SU-DHL-6 (cell line): ENCODE results near the gene TTC38.

Source experiments
- H2AFZ ChIP-seq: fragments of 200-600 bp; sonication (generic); 2 replicates; pipeline ENCODE4 v1.6.1; 2014; ENCODE audit warnings: low read depth, mild to moderate bottlenecking, moderate library complexity, mixed read lengths, antibody characterized with exemption, low read length; ENCODE audit not compliant: severe bottlenecking
- H3F3A ChIP-seq: fragments of 200-600 bp; shearing (Covaris generic); 2 replicates; pipeline ENCODE4 v1.6.0; 2016; ENCODE audit warnings: antibody characterized with exemption, mild to moderate bottlenecking; ENCODE audit not compliant: insufficient read depth
- H3K27ac ChIP-seq: fragments of 200-600 bp; sonication (generic); 2 replicates; pipeline ENCODE4 v1.5.1; 2016; ENCODE audit warnings: low read depth, mild to moderate bottlenecking, low read length, moderate library complexity, mixed read lengths
- H3K27me3 ChIP-seq: fragments of 200-600 bp; sonication (generic), shearing (Covaris generic); 2 replicates; pipeline ENCODE4 v1.6.0; 2014; ENCODE audit warnings: mild to moderate bottlenecking, low read length
- H3K36me3 ChIP-seq: fragments of 200-600 bp; sonication (generic); 2 replicates; pipeline ENCODE4 v1.6.1; 2014; ENCODE audit warnings: mild to moderate bottlenecking, low read length, mixed read lengths
- H3K4me2 ChIP-seq: fragments of 300-600, 200-600 bp; shearing (Covaris generic), sonication (generic); 2 replicates; pipeline ENCODE4 v1.6.0; 2014; ENCODE audit warnings: low read length, low read depth, mild to moderate bottlenecking; ENCODE audit not compliant: poor library complexity, severe bottlenecking
- H3K4me3 ChIP-seq: fragments of 200-600 bp; sonication (generic); 2 replicates; pipeline ENCODE4 v1.5.1; 2014; ENCODE audit warnings: antibody characterized with exemption, low read length, mild to moderate bottlenecking, mixed read lengths; ENCODE audit not compliant: insufficient read depth, poor library complexity, severe bottlenecking
- H3K79me2 ChIP-seq: fragments of 200-600 bp; sonication (generic); 2 replicates; pipeline ENCODE4 v1.6.1; 2014; ENCODE audit warnings: mild to moderate bottlenecking, low read length, moderate library complexity; ENCODE audit not compliant: insufficient read depth
- H3K9ac ChIP-seq: fragments of 200-600 bp; sonication (generic); 2 replicates; pipeline ENCODE4 v1.7.0; 2014; ENCODE audit warnings: mild to moderate bottlenecking, low read length
- H3K9me2 ChIP-seq: fragments of 200-600 bp; sonication (generic); replicated peaks from 2 replicates; pipeline ENCODE4 v1.6.1; 2014; ENCODE audit warnings: low read length; ENCODE audit not compliant: insufficient read depth
- H3K9me3 ChIP-seq: fragments of 200-600 bp; sonication (generic); 2 replicates; pipeline ENCODE4 v1.6.1; 2014; ENCODE audit warnings: low read length, mixed read lengths; ENCODE audit not compliant: insufficient read depth
- H4K20me1 ChIP-seq: fragments of 200-600 bp; sonication (generic); 2 replicates; pipeline ENCODE4 v1.6.1; 2014; ENCODE audit warnings: low read depth, mild to moderate bottlenecking, antibody characterized with exemption, low read length, moderate library complexity, mixed read lengths
- EZH2phosphoT487 ChIP-seq: fragments of 200-600 bp; sonication (generic), shearing (Covaris generic); conservative IDR thresholded peaks from 2 replicates; pipeline ENCODE4 v1.6.1; 2018; ENCODE audit warnings: mild to moderate bottlenecking, antibody characterized with exemption, low read length, moderate library complexity, mixed read lengths
- TF ChIP-seq, protein P1 (sequence below): fragments of 200-600 bp; sonication (generic); IDR thresholded peaks from one replicate; pipeline ENCODE4 v1.5.1; 2017; ENCODE audit warnings: antibody characterized with exemption, mild to moderate bottlenecking, low read length, moderate library complexity; ENCODE audit not compliant: insufficient read depth, poor library complexity, severe bottlenecking

TTC38 gene

DNA sequence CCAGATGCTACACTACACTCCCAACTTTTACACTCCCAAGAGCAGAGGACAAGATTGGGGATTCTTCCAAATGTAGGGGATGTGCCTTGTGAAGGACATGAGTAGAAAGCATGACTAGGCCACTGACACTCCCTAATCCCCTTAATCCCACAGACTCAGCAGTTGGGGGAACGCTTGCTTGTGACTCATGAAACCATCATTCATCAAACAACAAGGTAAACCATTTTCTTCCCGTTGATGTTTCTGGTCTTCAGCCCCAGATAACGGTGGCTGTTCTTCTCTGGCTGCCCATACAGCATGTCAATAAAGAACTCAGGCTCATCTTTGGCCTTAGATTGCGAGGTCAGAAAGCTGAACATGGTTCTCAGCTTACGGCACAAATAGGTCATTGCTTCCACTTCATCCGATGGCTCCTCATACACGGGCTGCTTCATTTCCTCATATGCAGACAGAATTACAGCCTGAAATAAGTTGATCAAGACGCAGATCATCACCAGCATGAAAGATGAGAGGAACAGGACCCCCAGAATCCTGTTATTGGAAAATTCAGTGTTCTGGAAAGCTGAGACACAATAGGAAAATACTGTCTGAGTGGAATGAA, 11.3 kb upstream of the TTC38 start:
- Histone ChIP-seq H3F3A (0 out of 2 replicates have a peak, but pooled peaks cover 10% of the 10 kb centered on the region), H3K9me2 (no peaks in the 10 kb centered on the region), H3K9ac (no peak overlapping the region), H3K36me3 (no peaks in the 10 kb centered on the region), H3K27me3 (no peaks in the 10 kb centered on the region), H3K4me3 (no peak overlapping the region), H3K4me2 (no peak overlapping the region), H3K9me3 (no peaks in the 10 kb centered on the region), H2AFZ (no peak overlapping the region), H4K20me1 (no peaks in the 10 kb centered on the region), H3K27ac (no peak overlapping the region), H3K79me2 (no peaks in the 10 kb centered on the region)
- TF ChIP-seq, protein P1, sequence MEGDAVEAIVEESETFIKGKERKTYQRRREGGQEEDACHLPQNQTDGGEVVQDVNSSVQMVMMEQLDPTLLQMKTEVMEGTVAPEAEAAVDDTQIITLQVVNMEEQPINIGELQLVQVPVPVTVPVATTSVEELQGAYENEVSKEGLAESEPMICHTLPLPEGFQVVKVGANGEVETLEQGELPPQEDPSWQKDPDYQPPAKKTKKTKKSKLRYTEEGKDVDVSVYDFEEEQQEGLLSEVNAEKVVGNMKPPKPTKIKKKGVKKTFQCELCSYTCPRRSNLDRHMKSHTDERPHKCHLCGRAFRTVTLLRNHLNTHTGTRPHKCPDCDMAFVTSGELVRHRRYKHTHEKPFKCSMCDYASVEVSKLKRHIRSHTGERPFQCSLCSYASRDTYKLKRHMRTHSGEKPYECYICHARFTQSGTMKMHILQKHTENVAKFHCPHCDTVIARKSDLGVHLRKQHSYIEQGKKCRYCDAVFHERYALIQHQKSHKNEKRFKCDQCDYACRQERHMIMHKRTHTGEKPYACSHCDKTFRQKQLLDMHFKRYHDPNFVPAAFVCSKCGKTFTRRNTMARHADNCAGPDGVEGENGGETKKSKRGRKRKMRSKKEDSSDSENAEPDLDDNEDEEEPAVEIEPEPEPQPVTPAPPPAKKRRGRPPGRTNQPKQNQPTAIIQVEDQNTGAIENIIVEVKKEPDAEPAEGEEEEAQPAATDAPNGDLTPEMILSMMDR, result no peak
- TF ChIP-seq EZH2phosphoT487, result no peak

DNA sequence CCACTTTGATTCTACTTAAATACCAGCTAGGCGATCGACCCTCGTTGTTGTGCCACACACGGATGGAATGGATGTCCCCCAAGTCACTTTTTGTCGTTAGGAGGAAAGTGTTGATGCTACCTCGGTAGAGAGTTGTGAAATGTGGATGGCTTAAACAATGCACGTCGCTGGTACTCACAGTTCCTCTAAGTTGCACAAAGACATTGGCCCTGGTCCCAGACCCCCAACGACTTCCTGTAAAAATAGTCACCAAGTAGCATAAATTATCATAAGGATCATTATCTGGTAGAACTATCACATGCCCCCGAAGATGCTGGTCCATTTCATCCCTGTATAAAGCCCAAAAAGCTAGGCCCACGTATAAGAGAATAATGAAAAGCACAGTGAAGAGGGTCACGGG, 8.4 kb upstream of the TTC38 start:
- no peak overlapping the region for H3K4me3 ChIP-seq

DNA sequence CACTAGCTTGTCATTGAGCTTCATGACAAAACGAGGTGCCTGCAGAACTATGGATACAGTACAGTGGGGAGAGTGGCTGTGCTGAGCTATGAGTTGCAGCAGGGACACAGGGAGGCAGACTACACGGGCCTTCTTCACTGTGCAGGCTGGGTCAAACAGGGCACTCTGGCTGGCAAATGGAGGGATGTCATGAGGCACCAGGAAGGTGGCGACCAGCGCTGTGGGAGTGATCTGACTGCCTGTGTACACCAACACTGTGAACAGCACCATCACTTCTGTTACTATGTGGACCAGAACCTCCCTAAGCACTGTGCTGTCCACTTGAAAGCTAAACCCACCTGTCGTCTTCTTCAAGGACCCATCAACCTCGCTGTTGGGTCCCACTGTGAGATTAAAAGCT, 7.8 kb upstream of the TTC38 start:
- Histone ChIP-seq H3K4me2 (no peak overlapping the region), H3K27ac (no peak overlapping the region), H3K4me3 (no peak overlapping the region), H3K9me3 (no peaks in the 10 kb centered on the region), H3F3A (no peaks in the 10 kb centered on the region), H3K36me3 (no peaks in the 10 kb centered on the region), H2AFZ (no peak overlapping the region), H4K20me1 (no peaks in the 10 kb centered on the region), H3K9me2 (no peaks in the 10 kb centered on the region), H3K27me3 (no peaks in the 10 kb centered on the region), H3K79me2 (no peaks in the 10 kb centered on the region), H3K9ac (no peak overlapping the region)
- no peak for TF ChIP-seq EZH2phosphoT487
- TF ChIP-seq, protein P1, result no peak

More for the DNA sequence above, 8.4 kb upstream of the TTC38 start:
- Histone ChIP-seq H3K9me3 (no peaks in the 10 kb centered on the region), H3K27ac (no peak overlapping the region), H2AFZ (no peak overlapping the region), H3F3A (no peaks in the 10 kb centered on the region), H3K36me3 (no peaks in the 10 kb centered on the region), H4K20me1 (no peaks in the 10 kb centered on the region), H3K9ac (no peak overlapping the region), H3K79me2 (no peaks in the 10 kb centered on the region), H3K27me3 (no peaks in the 10 kb centered on the region), H3K4me2 (no peak overlapping the region), H3K9me2 (no peaks in the 10 kb centered on the region)
- TF ChIP-seq EZH2phosphoT487, result no peak
- TF ChIP-seq, protein P1, result no peak
